ENCODE data around the gene TRIP12. TPM values are rescaled to one million over a fixed set of nuclear protein-coding genes. Genes with fewer than 3 reads are reported as not detected.

Gene TRIP12
- total RNA-seq, 1 experiment from 2014 or later = 175 TPM

- Histone ChIP-seq H3K36me3 (ENCODE audit: control insufficient read depth in 1 of 2, insufficient read depth in 2 of 2, low read length in 2 of 2) (0 out of 4 replicates have a peak, but pooled peaks cover 0 to 2% of the 10 kb centered on the region in 2 experiments), H4K20me1 (ENCODE audit: insufficient read depth) (peaks cover 5% of the 10 kb centered on the region; the same call in 1 of the 2 replicates), H3K27ac (ENCODE audit: low read depth, low read length) (no peak overlapping the region), H3K79me2 (ENCODE audit: insufficient read depth, low read length) (peaks cover 51% of the 10 kb centered on the region), H2AFZ (ENCODE audit: low read depth, low read length, poor library complexity, severe bottlenecking) (no peak overlapping the region), H3K27me3 (ENCODE audit: insufficient read depth, low read length) (no peaks in the 10 kb centered on the region), H3K4me3 (replicated peaks in 1 of 2; ENCODE audit: low read depth in 1 of 2, low read length in 2 of 2) (no peak overlapping the region), H3K9me3 (ENCODE audit: control insufficient read depth in 1 of 2, insufficient read depth in 1 of 2, low read depth in 1 of 2, low read length in 2 of 2) (no peaks in the 10 kb centered on the region), H3K4me1 (ENCODE audit: control insufficient read depth in 1 of 2, insufficient read depth in 2 of 2, low read length in 2 of 2) (no peaks in the 10 kb centered on the region), H3K9me2 (ENCODE audit: insufficient read depth) (no peaks in the 10 kb centered on the region), H3K9ac (ENCODE audit: low read length) (no peak overlapping the region), H3K4me2 (ENCODE audit: low read length) (no peak overlapping the region)
- DNase-seq (ENCODE audit: low read depth, low spot score) (no peak), ATAC-seq (no peak)
- TF ChIP-seq REST (IDR thresholded peaks at IDR 0.05; ENCODE audit: low read depth) (no peak), CEBPB (IDR thresholded peaks at IDR 0.05; ENCODE audit: low read depth) (no peak), MAX (IDR thresholded peaks at IDR 0.05) (no peak), ZNF274 (IDR thresholded peaks at IDR 0.05; ENCODE audit: low read depth, low read length) (no peak), ELF1 (IDR thresholded peaks at IDR 0.05; ENCODE audit: borderline replicate concordance, low read depth) (no peak), EGR1 (IDR thresholded peaks at IDR 0.05; ENCODE audit: low read depth) (no peak), FOSL1 (IDR thresholded peaks at IDR 0.05; ENCODE audit: low read depth) (no peak), SIN3A (IDR thresholded peaks at IDR 0.05; ENCODE audit: low read depth) (no peak), EZH2 (IDR thresholded peaks at IDR 0.05) (no peak)
- POLR2A ChIA-PET = no interaction called here
- intact Hi-C loops (cut with micrococcal nuclease) = no loop called here
- no TSS peak for BruUV-seq (replicated peaks)
- CTCF ChIA-PET = no interaction called here
- RAD21 ChIA-PET (ENCODE audit: low non-redundant PET in 1 of 2, low total read pairs in 2 of 2, uncharacterized antibody in 2 of 2, unreplicated experiment in 2 of 2) = no interaction called here
Measured at GRCh38 chr2:229880892-229881586, 40.8 kb downstream of the TRIP12 start.
